ENCODE data around the gene AMN1. TPM values are rescaled to one million over a fixed set of nuclear protein-coding genes. Genes with fewer than 3 reads are reported as not detected.

The AMN1 gene
- total RNA-seq, 1 donor from 2014 or later, result 11.5 TPM

DNA sequence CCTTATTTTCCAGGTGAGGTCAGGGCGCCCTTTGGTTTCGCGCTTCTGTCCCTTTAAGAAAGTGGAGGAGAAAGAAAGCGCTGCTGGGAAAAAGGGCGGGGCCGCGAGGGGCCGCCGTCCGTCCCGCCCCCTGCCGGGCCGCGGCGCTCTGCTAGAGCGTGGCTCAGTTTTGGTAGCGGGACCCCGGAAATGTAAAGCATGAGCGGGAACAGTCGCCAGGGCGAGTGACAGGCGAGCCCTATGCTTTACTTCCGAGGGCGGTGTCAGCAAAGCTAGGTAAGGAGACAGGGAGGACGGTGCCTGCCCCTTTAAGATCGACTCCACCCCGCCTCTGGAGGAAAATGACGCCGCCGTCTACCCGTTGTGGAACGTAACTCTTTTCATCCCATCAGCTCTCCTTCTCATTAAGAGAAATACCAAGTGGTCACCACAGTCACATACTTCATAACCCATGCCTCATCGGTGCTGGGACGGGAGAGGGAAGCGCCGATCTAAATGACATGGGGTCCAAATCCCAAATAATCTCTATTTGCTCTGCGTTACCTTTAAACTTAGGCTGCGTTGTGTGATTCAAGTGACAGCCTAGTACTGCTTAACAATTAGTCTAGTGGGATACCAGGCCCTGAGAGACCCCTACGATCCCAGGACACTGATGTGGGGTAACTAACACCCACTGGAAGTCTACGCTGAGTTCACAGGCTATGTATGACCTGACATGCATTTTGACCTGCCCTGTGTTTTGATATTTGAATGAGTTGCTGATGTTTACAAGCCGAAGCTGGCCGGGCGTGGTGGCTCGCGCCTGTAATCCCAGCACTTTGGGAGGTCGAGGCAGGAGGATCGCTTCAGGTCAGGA lies 69.5 kb downstream of the AMN1 start, which contains the start of gene ETFBKMT:
Gene ETFBKMT, plus strand, starts transcription at position 602 of the 856 bp plus-strand sequence. CDS start 2,266 bp downstream, outside the sequence.
- peak within 1 kb of the TSS; percentile 90 to 93 (median 91) for H3K9ac ChIP-seq (ENCODE audit: low read depth in 1 of 3, low read length in 3 of 3)
- peak within 1 kb of the TSS; percentile 90 to 100 (median 91) for H3K4me3 ChIP-seq (ENCODE audit: low read length in 3 of 3)
- no peaks in the 10 kb centered on the region for H3K27me3 ChIP-seq (ENCODE audit: control insufficient read depth in 3 of 3, insufficient read depth in 3 of 3, low read length in 3 of 3)
- H3K9me3 ChIP-seq (ENCODE audit: control insufficient read depth in 3 of 3, low read length in 3 of 3), result no peaks in the 10 kb centered on the region
- H3K4me1 ChIP-seq (ENCODE audit: control insufficient read depth in 3 of 3, insufficient read depth in 3 of 3, low read length in 3 of 3), result peaks cover 4 to 9% (median 5%) of the 10 kb centered on the region in 3 donors
- H3K27ac ChIP-seq (ENCODE audit: low read depth, low read length), result peak within 1 kb of the TSS; percentile 93
- H3K36me3 ChIP-seq (ENCODE audit: control insufficient read depth in 3 of 3, insufficient read depth in 3 of 3, low read length in 3 of 3), result peaks cover 5 to 17% (median 10%) of the 10 kb centered on the region in 3 donors

DNA sequence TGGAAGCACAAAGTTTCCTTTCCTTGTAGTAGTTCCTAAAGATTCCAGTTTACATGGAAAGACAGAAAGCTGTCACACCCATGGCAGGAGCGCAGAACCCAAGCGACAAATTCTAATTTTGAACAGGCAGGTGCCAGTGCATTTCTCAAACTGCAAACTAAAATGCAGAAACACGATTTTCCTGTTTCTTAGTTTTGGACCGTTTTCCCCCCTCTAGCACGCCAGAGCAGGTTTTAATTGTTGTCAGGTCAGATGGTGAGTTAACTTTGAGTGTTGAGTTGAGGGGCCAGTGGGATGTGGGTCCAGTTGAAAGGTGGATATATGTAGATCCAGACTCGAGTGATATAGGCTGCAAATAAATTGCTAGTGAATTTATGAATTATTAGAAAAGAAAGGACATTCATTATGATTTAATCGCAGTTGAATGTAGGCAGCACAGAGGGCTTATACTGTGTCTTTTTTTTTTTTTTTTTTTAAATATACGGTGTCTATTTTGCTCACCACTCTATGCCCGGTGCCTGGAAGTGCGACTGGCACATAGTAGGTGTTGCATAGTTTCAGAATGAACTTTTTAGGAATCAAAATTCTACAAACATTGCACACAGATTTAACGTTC lies 70.2 kb downstream of the AMN1 start:
- Histone ChIP-seq H3K36me3 (ENCODE audit: control insufficient read depth in 3 of 3, insufficient read depth in 3 of 3, low read length in 3 of 3) (peaks cover 2 to 16% (median 10%) of the 10 kb centered on the region in 3 donors), H3K4me3 (ENCODE audit: low read length in 3 of 3) (peak overlapping the region; percentile 90 to 100 (median 91)), H3K9me3 (ENCODE audit: control insufficient read depth in 3 of 3, low read length in 3 of 3) (no peaks in the 10 kb centered on the region), H3K27ac (ENCODE audit: low read depth, low read length) (peak overlapping the region; percentile 93), H3K9ac (ENCODE audit: low read depth in 1 of 3, low read length in 3 of 3) (peak overlapping the region; percentile 90 to 93 (median 91)), H3K27me3 (ENCODE audit: control insufficient read depth in 3 of 3, insufficient read depth in 3 of 3, low read length in 3 of 3) (no peaks in the 10 kb centered on the region), H3K4me1 (ENCODE audit: control insufficient read depth in 3 of 3, insufficient read depth in 3 of 3, low read length in 3 of 3) (peaks cover 4 to 9% (median 5%) of the 10 kb centered on the region in 3 donors)

DNA sequence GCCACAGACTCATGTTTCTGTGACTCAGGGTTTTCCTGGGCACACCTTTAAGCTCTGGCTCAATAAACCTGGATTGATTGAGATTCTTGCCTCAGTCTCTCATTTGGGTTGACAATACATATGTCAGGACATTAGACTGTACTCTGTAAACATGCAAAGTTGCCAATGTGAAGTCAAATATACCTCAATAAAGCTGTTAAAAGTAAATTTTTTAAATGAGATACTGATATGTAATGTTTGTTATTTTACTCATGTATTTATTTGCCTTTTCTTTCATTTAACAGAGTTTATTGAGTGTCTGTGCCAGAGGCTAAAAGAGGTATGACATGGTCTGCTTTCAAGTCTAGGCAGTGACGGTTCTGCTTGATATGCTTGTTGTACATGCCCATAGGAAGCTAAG lies 73.0 kb downstream of the AMN1 start:
- Histone ChIP-seq H3K27me3 (ENCODE audit: control insufficient read depth in 3 of 3, insufficient read depth in 3 of 3, low read length in 3 of 3) (no peaks in the 10 kb centered on the region), H3K9me3 (ENCODE audit: control insufficient read depth in 3 of 3, low read length in 3 of 3) (no peaks in the 10 kb centered on the region), H3K9ac (ENCODE audit: low read depth in 1 of 3, low read length in 3 of 3) (no peak overlapping the region), H3K4me1 (ENCODE audit: control insufficient read depth in 3 of 3, insufficient read depth in 3 of 3, low read length in 3 of 3) (peaks cover 5 to 18% (median 7%) of the 10 kb centered on the region in 3 donors), H3K36me3 (ENCODE audit: control insufficient read depth in 3 of 3, insufficient read depth in 3 of 3, low read length in 3 of 3) (no peaks in the 10 kb centered on the region), H3K4me3 (ENCODE audit: low read length in 3 of 3) (no peak overlapping the region), H3K27ac (ENCODE audit: low read depth, low read length) (no peak overlapping the region)

DNA sequence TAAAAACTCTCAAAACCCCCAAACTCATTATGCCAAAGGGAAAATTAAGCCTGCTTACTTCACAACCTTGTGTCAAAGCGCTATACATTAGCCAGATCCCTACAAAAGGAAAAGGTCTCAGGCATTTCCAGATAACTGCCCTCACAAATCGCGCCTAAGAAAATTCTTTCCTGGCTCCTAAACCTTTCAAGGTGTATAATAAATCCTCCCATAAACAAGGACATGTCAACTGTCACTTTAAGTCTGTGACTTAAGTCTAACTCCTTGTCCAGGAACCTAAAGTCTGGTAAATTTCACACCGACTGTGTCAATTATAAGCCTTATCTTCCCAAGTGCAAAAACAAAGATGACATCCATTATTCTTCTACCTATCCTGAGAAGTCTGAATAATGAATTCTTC lies 73.6 kb downstream of the AMN1 start:
- H3K9me3 ChIP-seq (ENCODE audit: control insufficient read depth in 3 of 3, low read length in 3 of 3), result no peaks in the 10 kb centered on the region
- H3K27ac ChIP-seq (ENCODE audit: low read depth, low read length), result no peak overlapping the region
- peaks cover 5 to 17% (median 9%) of the 10 kb centered on the region in 3 donors for H3K4me1 ChIP-seq (ENCODE audit: control insufficient read depth in 3 of 3, insufficient read depth in 3 of 3, low read length in 3 of 3)
- no peaks in the 10 kb centered on the region for H3K36me3 ChIP-seq (ENCODE audit: control insufficient read depth in 3 of 3, insufficient read depth in 3 of 3, low read length in 3 of 3)
- no peaks in the 10 kb centered on the region for H3K27me3 ChIP-seq (ENCODE audit: control insufficient read depth in 3 of 3, insufficient read depth in 3 of 3, low read length in 3 of 3)
- H3K9ac ChIP-seq (ENCODE audit: low read depth in 1 of 3, low read length in 3 of 3), result no peak overlapping the region
- no peak overlapping the region for H3K4me3 ChIP-seq (ENCODE audit: low read length in 3 of 3)

DNA sequence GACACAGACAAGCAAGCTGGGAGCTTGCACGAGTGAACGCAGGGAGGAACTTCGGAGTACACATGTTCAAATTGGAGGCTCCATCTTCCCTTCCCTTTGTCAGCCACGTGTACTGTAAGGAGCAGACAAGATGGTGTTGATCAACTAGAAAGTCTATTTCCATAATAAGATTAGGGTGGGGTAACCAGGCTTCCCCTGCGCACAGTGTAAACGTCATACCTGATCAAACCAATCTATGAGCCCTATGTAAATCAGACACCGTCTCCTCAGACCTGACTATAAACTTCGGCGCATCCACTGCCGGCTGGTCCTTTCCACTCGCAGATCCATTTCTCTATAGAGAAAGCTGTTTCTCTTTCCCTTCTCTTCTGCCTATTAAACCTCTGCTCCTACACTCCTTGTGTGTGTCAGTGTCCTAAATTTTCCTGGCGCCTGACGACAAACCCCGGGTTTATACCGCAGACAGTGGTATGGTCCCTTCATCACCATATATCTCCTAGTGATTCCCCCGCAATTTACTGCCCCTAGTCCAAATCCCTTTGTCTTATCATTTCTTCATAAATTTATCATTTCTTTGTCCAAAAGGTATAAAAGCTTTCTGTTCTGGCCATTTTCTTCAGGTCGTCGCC lies 76.8 kb downstream of the AMN1 start:
- Histone ChIP-seq H3K9ac (ENCODE audit: low read depth in 1 of 3, low read length in 3 of 3) (no peak overlapping the region), H3K4me1 (ENCODE audit: control insufficient read depth in 3 of 3, insufficient read depth in 3 of 3, low read length in 3 of 3) (peaks cover 0 to 9% (median 6%) of the 10 kb centered on the region in 3 donors), H3K27me3 (ENCODE audit: control insufficient read depth in 3 of 3, insufficient read depth in 3 of 3, low read length in 3 of 3) (no peaks in the 10 kb centered on the region), H3K4me3 (ENCODE audit: low read length in 3 of 3) (no peak overlapping the region), H3K9me3 (ENCODE audit: control insufficient read depth in 3 of 3, low read length in 3 of 3) (no peaks in the 10 kb centered on the region), H3K36me3 (ENCODE audit: control insufficient read depth in 3 of 3, insufficient read depth in 3 of 3, low read length in 3 of 3) (no peaks in the 10 kb centered on the region), H3K27ac (ENCODE audit: low read depth, low read length) (no peak overlapping the region)

DNA sequence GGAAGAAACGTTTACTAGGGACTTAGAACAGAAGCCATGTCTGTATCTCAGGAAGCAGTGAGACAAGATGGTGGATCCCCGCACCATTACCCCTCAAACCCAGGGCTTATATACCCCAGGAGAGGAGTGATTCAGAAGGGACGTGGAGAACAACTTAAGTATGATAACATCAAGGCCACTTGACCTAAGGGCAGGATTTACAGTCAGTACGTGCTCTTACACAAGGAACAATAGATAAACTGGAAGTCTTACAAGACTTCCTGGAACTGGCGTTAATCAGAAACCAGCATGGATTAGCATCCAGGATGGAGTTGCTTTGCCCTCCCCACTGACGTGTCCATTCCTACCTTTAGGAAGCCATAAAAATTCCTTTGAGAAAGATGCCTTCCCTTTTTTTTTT lies 77.9 kb downstream of the AMN1 start:
- Histone ChIP-seq H3K27me3 (ENCODE audit: control insufficient read depth in 3 of 3, insufficient read depth in 3 of 3, low read length in 3 of 3) (no peaks in the 10 kb centered on the region), H3K27ac (ENCODE audit: low read depth, low read length) (peak overlapping the region; percentile 65), H3K4me1 (ENCODE audit: control insufficient read depth in 3 of 3, insufficient read depth in 3 of 3, low read length in 3 of 3) (peaks cover 0 to 9% (median 6%) of the 10 kb centered on the region in 3 donors)

DNA sequence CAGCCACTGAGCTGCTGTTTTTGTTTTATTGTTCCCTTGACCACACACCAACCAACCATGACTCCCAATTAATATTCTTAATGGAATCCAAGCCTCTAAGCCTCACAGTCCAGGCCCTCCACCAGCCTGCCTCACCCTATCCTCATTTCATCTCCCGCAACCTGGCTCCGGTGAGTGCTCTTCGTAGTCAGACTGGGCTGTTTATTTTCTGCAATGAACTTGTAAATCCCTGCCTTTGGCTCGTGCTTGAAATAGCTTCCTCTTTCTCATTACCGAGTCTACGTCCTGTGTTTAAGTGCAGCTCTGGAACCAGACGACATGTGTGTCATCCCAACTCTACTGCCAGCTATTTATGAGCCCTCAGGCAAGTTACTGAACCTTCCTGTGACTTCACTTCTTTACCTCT lies 81.7 kb downstream of the AMN1 start:
- no peaks in the 10 kb centered on the region for H3K27me3 ChIP-seq (ENCODE audit: control insufficient read depth in 3 of 3, insufficient read depth in 3 of 3, low read length in 3 of 3)
- H3K9me3 ChIP-seq (ENCODE audit: control insufficient read depth in 3 of 3, low read length in 3 of 3), result no peaks in the 10 kb centered on the region
- H3K27ac ChIP-seq (ENCODE audit: low read depth, low read length), result no peak overlapping the region
- H3K9ac ChIP-seq (ENCODE audit: low read depth in 1 of 3, low read length in 3 of 3), result no peak overlapping the region
- H3K4me1 ChIP-seq (ENCODE audit: control insufficient read depth in 3 of 3, insufficient read depth in 3 of 3, low read length in 3 of 3), result peaks cover 0 to 3% (median 0%) of the 10 kb centered on the region in 3 donors
- H3K4me3 ChIP-seq (ENCODE audit: low read length in 3 of 3), result no peak overlapping the region
- no peaks in the 10 kb centered on the region for H3K36me3 ChIP-seq (ENCODE audit: control insufficient read depth in 3 of 3, insufficient read depth in 3 of 3, low read length in 3 of 3)

More for the DNA sequence above, 77.9 kb downstream of the AMN1 start:
- no peak overlapping the region for H3K9ac ChIP-seq (ENCODE audit: low read depth in 1 of 3, low read length in 3 of 3)
- H3K9me3 ChIP-seq (ENCODE audit: control insufficient read depth in 3 of 3, low read length in 3 of 3), result no peaks in the 10 kb centered on the region
- peak overlapping the region in 1 of 3 donors; percentile 14 for H3K4me3 ChIP-seq (ENCODE audit: low read length in 3 of 3)
- H3K36me3 ChIP-seq (ENCODE audit: control insufficient read depth in 3 of 3, insufficient read depth in 3 of 3, low read length in 3 of 3), result no peaks in the 10 kb centered on the region

DNA sequence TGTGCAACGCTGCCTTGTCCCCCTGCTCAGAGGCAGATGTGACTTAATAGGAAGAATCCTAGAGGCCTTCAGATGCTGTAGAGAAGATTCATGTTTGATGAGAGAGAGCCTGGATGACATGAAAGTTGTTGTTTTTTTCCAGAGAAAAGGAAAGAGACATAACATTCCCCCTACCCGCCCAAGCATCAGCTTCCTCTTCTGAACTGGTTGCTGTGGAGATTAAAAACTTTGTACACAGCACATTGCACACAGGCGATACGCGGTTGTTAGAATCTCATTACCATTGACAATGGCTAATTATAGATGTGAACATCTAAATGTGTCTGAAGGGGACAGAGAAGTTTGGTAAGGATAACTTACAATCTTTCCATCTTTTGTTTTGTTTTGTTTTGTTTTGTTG lies 82.9 kb downstream of the AMN1 start:
- no peaks in the 10 kb centered on the region for H3K36me3 ChIP-seq (ENCODE audit: control insufficient read depth in 3 of 3, insufficient read depth in 3 of 3, low read length in 3 of 3)
- H3K27me3 ChIP-seq (ENCODE audit: control insufficient read depth in 3 of 3, insufficient read depth in 3 of 3, low read length in 3 of 3), result no peaks in the 10 kb centered on the region
- no peak overlapping the region for H3K27ac ChIP-seq (ENCODE audit: low read depth, low read length)
- no peak overlapping the region for H3K4me3 ChIP-seq (ENCODE audit: low read length in 3 of 3)
- H3K9me3 ChIP-seq (ENCODE audit: control insufficient read depth in 3 of 3, low read length in 3 of 3), result no peaks in the 10 kb centered on the region
- H3K4me1 ChIP-seq (ENCODE audit: control insufficient read depth in 3 of 3, insufficient read depth in 3 of 3, low read length in 3 of 3), result peaks cover 0 to 3% (median 0%) of the 10 kb centered on the region in 3 donors
- H3K9ac ChIP-seq (ENCODE audit: low read depth in 1 of 3, low read length in 3 of 3), result no peak overlapping the region

DNA sequence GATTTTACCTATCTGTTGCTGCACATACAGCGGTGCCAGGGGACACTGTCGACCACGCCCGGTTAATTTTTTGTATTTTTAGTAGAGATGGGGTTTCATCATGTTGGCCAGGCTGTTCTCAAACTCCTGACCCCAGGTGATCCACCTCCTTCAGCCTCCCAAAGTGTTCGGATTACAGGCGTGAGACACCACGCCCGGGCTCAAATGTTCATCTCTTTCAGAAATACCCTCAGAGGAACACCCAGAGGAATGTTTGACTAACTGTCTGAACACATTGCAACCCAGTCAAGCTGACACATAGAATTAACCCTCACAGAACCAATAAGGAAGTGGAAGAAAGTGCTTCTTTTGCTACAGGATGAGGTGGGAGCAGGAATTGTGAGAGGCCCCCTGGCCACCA lies 84.3 kb downstream of the AMN1 start:
- Histone ChIP-seq H3K4me3 (ENCODE audit: low read length in 3 of 3) (no peak overlapping the region), H3K9ac (ENCODE audit: low read depth in 1 of 3, low read length in 3 of 3) (no peak overlapping the region), H3K36me3 (ENCODE audit: control insufficient read depth in 3 of 3, insufficient read depth in 3 of 3, low read length in 3 of 3) (no peaks in the 10 kb centered on the region), H3K27ac (ENCODE audit: low read depth, low read length) (no peak overlapping the region), H3K4me1 (ENCODE audit: control insufficient read depth in 3 of 3, insufficient read depth in 3 of 3, low read length in 3 of 3) (no peaks in the 10 kb centered on the region), H3K9me3 (ENCODE audit: control insufficient read depth in 3 of 3, low read length in 3 of 3) (no peaks in the 10 kb centered on the region), H3K27me3 (ENCODE audit: control insufficient read depth in 3 of 3, insufficient read depth in 3 of 3, low read length in 3 of 3) (no peaks in the 10 kb centered on the region)

Data from skeletal muscle tissue (tissue), 4 donors.